HG02763 (cell line): ENCODE data around the gene CCSER2.
"Not testable (repeated sequence)": the region's sequence is repeated elsewhere in the genome, so short reads cannot be mapped to it uniquely, and the experiment has no call there.

Experiments used
- ATAC-seq: cut with Tn5 transposase; IDR thresholded peaks from one replicate; pipeline ENCODE4 v1.9.1; 2021; ENCODE audit warnings: mild to moderate bottlenecking, moderate library complexity; ENCODE audit not compliant: unreplicated experiment

Gene CCSER2

DNA sequence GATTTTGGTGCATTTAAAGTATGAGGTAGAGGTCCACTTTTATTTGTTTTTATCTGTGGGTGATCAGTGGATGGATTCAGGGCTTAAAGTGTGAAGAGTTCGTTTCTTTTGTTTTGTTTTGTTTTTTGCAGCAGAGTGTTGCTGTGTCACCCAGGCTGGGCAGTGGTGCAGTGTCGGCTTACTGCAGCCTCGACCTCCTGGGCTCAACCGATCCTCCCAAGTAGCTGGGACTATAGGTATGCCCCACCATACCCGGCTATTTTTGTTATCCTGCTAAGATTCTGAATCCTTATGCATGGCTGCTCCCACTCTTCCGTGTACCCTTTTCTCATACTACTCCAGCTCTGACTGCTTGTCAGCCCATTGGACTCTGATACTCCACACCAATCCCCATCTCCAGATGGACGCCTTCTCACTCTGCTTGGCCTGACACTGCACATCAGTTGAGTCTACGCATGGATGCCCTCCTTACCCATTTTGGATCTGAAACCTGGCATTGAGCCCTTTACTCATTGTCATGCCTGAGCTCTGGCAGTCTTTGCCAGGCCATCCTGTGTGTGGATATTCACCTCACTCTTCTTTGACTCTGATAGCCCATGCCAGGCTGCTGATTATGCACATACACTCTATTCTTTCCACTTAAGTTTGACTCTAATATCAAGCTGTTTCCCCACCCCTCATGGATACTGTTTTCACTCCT lies 119.5 kb downstream of the CCSER2 start:
- no peak for ATAC-seq

DNA sequence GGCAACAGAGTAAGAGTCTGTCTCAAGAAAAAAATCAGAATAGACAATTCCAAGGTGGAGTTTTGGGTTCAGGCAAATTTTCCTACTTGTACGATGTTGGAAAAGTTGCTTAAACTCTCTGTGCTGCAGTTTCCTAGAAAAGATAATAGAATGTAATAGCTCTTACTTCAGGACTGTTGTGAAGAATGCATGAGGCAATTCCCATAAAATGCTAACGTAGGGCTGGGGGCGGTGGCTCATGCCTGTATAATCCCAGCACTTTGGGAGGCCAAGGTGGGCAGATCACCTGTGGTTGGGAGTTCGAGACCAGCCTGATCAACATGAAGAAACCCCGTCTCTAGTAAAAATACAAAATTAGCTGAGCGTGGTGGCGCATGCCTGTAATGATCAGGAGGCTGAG lies 121.0 kb downstream of the CCSER2 start:
- not testable (repeated sequence) for ATAC-seq

DNA sequence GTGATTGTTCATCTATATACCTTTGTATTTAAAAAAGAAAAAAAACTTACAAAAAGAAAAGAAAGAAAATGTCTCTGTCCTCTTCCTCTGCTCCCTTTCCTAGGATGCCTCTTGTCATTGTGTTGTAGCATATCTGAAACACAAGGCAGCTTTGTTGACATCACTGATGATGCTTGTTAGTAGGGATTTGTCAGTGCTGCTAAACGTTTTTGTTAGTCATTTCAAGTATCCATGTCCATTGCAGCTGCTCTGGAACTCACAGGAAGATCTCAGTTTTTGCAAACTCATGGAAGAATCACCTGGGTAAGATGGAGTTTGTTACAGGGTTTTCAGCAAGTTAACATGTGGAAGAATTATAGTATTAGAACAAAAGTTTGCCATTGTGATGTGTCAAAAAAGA lies 123.6 kb downstream of the CCSER2 start:
- no peak for ATAC-seq

DNA sequence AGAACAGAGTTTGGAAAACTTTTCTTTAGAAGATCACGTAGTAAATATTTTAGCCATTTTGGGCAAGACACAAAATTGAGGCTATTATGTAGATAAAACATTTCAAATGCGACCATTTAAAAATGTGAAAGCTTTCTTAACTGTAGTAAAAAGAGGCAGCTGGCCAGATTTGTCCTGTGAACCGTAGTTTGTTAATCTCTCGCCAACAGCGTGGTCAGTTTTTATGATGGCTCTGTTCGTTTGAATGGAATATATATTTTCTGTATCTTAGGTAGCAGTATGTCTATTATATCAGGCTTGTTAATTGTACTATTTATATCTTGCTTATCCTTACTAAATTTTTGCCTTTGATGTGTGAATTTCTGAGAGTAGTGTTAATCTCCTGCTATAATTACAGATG lies 124.9 kb downstream of the CCSER2 start:
- ATAC-seq, result no peak

DNA sequence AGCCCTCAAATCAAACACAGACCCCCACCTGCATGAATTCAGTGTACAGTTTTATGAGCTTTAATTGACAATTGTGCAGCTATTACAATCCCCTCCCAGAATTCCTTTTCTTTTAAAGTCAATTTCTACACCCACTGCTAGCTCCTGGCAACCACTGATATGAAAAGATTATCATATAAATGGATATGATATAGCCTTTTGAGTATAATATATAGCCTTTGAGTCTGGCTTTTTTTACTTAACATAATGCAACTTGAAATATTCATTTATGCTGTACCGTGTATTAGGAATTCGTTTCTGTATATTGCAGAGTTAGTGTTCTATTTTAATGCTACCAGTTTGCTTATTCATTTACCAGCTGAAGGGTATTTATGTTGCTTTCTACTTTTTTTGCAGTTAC lies 127.7 kb downstream of the CCSER2 start:
- no peak for ATAC-seq

DNA sequence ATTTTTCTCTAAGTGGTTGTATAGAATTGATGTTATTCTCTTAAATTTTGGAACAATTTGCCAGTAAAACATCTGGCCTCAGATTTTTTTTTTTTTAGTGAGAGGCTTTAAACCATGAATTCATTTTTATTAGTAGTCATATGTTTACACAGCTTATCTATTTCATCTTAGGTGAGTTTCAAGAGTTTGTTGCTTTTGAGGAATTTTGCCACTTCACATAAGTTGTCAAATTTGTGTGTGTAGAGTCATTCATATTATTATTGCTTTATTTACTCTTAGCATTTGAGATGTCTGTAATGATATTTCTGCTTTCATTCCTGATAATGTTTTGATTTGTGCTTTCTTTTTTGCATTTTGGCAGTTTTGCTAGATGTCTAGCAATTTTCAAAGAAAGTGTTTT lies 132.1 kb downstream of the CCSER2 start:
- no peak for ATAC-seq

DNA sequence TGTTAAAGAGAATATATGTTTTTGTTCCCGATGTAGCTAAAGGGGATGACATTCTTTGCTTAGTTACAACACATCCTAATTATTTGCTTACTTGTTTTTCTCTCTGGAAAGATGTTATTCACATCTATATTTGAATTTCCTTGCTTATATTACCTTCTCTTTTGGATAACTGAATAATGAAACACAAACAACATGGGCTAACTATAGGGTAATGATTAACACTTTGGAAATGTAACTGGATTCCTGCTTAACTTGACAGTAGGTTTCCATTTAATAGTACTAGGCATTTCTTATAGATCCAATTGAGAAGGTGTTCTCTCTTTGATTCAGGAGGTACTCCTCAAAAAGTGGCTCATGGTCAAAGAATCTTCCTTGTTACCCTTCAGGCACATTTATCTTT lies 141.1 kb downstream of the CCSER2 start:
- ATAC-seq, result no peak

DNA sequence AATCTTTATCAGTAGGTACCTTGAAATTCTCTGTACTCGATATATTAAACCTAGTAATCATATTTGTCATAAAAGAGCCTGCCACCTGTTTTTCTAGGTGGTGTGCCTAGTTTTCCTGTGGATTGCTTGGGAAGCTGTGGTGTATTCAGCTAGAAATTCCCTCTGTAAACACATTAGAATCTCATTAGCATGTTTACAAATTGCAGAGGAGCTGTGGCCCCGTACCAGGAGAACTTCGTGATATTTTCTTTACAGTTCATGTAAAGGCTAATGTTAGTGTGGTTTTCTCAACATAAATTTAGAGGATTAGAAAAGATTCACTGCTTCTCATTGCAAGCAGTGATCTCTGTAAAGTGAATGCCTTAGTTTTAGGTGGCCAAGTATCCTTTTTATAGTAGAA lies 144.7 kb downstream of the CCSER2 start:
- no peak for ATAC-seq

DNA sequence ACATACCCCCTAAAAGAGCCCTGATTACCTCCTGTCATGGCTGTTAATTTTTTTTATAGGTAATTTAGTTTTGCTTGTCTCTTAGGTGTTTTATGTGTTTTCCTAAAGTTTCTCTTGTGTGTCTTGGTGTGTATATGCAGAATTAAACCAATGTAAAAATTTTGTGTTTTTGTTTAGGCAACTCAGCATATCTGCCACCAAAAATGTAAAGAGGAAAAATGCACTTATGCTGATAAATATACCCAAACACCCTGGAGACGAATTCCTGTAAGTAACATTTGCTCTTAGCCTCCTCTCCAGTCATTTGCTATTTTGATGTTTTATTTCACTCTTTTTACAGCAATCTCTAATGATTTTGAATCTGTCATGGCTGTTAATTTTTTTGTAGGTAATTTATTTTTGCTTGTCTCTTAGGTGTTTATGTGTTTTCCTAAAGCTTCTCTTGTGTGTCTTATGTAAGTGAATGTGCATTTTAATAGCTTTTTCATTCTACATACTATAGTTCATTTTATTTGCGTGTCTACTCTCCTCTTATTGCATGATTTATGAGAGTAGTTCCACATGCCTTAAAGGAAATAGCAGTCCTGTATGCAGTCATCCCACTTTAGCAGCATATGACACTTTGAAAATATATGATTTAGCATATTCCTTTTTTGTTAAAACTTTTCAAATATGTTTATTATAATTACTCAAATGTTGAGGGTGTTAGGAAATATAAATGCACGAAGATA lies 149.2 kb downstream of the CCSER2 start:
- ATAC-seq, result no peak

DNA sequence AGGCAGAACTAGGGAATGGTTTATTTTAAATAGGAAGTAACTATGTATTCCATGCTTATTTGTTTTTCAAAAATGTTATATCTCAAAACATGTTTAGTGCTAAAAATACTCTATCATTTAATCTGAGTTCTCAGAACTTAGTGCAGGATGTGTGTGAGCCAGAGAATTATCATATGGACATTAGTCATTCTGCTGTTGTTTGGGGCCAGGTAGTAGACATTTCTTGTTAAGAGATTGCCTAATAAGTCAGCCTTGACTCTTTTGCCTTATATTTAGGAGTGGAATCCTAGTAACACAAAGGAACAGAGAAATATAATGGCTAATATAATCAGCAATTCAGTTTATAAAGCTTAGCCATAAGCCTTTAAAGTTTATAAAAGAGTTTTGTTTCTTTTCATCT lies 149.8 kb downstream of the CCSER2 start:
- no peak for ATAC-seq

DNA sequence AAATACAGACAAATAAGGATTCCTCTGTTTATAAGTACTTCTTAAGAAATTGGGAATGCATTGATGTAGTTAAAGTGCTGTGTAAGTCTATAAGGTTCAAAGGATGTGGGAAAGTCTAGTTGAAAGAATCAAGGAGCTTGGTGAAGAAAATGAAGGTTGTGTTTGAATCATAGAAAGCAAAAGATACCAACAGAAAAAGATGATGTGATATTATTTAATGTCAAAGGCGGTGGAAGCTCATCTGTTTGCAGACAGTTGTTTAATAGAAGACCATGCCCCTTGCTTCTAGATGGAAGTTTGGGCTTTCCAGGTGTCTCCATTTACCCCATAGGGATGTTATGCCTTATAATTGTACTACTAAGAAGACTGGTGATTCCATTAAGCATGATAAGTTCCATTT lies 150.3 kb downstream of the CCSER2 start:
- ATAC-seq, result no peak

DNA sequence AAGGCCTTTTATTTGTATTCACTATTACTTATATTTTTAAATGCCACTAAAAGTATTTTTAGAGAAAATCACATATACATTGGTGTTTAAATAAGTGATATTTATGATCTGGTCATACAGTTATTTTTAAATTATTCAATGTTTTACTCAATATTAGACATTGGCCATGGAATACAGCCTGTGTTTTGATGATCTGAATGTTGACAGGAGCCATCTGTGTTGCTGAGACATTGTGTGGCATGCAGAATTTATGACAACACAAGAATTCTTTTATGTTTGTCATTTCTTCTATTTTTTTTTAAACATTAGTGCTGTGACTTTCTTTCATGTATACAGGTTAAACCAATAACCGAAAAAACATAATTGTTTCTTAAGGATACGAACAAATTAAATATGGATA lies 156.2 kb downstream of the CCSER2 start:
- ATAC-seq, result no peak

DNA sequence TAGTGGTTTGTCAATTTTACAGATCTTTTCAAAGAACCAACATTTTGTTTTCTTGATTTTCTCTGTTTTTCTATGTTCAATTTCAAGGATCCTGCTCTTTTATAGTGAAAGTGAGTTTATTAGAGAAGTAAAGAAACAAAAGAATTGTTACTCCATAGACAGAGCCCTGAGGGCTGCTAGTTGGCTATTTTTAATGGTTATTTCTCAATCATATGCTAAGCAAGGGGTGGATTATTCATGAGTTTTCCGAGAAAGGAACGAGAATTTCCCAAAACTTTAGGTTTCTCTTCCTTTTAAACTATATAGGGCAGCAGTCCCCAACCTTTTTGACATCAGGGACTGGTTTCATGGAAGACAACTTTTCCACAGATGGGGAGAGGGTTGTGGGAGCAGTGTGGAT lies 165.0 kb downstream of the CCSER2 start:
- ATAC-seq, result no peak

DNA sequence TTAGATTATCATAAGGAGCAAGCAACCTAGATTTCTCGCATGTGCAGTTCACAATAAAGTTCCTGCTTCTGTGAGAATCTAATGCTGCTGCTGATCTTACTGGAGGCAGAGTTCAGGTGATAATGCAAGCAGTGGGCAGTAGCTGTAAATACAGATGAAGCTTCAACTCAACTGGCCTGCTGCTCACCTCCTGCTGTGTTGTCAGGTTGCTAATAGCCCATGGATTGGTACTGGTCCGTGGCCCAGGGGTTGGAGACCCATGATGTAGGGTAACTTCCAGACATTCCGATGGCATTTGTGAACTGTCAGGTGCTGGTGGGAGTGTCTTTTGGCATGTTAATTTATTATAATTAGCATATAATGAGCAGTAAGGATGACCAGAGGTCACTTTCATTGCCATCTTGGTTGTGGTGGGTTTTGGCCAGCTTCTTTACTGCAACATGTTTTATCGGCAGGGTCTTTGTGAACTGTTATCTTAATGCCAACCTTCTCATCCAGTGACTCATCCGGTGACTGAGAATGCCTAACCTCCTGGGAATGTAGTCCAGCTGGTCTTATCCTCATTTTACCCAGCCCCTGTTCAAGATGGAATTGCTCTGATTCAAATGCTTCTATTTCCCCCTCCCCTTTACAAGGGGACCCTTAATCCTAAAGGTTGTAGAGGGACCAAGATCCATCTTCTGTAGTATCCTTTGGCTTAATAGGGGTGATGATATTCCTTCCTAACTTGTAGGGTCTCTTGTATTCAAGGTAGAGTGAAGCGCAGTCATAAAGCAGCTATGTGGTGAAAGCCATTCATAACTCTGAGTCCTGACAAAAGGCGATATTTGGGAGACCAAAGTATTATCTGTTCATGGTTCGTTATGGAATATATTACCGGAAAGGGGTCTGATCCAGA lies 165.8 kb downstream of the CCSER2 start:
- no peak for ATAC-seq

DNA sequence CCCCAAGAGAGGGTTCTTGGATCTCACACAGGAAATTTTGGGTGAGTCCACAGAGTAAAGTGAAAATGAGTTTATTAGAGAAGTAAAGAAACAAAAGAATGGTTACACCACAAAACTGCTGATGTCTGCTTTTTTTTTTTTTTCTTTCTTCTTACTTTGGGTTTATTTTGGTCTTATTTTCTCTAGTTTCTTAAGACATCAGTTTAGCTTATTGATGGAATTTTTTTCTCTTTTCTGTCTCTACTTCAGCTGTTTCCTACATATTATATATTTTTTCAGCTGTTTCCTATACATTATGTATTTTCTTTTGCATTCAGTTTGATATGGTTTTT lies 166.4 kb downstream of the CCSER2 start:
- no peak for ATAC-seq

DNA sequence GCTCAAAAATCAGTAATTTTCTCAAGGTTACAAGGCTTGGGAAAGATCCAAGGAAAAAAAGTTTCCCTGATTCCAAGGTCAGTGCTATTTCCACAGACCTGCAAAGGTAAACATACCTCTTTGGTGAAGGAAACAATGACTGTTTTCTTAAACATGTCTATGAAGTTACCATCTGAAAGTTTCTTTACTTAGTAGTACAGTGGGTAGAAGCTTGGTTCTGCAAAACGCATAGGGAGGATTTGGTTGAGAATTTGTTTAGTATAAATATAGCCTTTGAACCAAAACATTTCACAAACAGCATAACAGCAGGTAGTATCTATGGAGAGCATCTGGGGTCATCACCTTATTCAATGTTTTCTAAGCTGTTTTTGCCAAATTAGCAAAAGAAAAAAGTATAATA lies 169.6 kb downstream of the CCSER2 start:
- ATAC-seq, result no peak

DNA sequence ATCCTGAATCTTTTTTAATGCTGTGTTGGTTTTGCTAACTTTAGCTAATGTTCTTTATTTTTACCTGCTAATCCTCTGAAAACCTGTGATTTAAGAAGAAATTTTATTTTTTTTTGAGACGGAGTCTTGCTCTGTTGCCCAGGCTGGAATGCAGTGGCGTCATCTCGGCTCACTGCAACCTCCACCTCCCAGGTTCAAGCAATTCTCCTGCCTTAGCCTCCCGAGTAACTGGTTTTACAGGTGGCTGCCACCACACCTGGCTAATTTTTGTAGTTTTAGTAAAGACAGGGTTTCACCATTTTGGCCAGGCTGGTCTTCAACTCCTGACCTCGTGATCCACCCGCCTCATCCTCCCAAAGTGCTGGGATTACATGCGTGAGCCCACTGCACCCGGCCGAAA lies 170.7 kb downstream of the CCSER2 start:
- not testable (repeated sequence) for ATAC-seq

DNA sequence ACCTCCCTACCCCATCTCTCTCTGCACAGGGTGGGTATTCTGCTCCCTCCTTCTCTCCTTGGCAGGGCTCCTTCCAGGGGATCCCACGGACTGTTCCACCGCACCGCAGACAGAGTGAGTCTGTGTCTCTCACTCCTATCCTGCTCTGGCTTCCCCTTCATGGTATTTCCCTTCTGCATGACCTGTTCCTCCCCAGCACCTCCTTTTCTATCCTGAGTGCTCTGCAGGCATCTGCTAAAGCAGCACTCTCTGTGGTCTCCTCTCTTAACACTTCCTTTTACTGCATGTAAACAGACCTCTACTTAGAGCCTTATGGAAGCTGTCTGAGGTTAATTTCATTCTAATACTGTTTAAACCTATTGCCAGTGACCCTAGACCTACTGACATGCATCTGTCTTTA lies 171.5 kb downstream of the CCSER2 start:
- no peak for ATAC-seq

DNA sequence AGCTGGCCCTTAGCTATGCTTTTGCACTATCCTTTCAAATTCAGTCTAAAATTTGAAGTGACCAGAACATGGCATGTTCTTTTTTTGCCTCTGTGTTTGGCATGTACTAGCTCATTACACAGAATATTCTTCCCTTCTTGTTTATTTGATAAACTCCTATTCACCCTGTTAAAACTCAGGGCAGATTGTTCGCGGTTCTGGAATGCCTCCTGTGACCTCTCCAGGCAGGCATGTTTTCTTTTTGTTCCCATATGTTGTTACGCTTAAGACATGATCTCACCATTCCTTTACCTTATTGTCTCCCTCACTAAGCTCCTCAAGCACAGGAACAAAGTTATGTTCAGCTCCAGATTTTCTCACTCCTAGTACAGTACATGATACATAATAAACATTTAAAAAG lies 181.7 kb downstream of the CCSER2 start:
- no peak for ATAC-seq

DNA sequence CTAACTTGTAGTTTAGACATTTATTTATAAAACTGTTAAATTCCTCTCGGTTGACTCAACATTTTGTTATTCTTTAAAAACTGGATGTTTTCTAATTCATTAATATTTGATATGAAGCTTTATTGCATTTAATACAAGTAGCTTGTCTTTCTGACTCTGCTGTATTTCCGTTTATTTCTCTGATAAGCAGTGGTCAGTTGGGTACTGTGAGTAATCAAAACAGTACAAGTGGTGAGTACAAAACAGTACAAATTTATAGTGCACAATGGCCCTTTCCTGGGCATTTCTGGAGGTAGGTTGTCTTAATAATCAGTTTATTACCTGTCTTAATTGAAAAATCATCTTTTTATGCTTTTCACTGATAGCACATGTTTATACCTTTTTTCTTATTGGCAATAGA lies 182.7 kb downstream of the CCSER2 start:
- ATAC-seq, result no peak

DNA sequence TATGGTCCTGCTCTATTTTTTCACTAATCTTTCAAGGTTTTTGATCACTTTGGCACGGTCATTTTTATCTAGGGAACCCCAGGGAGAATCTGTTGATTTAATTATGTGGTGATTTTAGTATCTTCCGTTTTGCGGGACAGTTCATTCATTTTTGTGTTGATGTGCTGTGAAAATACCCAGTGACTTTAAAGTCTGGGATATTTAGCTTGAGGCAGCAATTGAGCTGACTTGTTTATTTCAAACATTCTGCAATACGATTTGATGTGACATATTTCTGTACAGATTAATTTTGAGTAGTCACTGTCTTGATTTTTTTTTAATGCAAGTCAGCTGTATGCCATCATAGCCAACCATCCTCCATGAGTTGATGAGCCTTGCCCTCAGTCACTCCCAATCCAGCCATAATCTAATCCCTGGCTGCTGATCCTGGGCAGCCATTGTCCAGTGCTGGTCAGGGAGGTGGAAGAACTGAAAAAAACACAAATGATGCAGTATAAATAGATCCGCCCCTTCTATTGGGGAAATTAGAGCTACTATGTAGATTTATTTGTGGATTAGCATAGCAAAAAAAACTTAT lies 183.4 kb downstream of the CCSER2 start:
- no peak for ATAC-seq

DNA sequence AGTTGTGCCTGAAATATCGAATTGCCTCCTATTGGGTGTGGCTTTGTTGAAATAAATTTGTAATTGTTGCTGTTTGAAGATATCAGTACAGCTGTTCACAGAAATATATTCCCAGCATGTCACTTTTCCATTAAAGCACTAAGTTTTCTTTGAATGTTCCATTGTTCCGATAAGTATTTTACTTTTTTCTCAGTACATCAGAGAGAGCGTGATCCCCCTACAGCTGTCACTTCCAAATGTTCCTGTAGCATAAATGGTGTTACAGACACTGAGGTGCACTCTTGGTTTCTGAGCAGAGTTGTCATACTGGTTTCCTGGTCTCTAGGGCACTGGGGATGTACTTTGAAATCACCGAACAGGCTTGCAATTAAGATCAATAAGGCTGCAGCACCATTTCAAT lies 189.2 kb downstream of the CCSER2 start:
- no peak for ATAC-seq
